ENCODE results near the gene RASAL1. TPM values are rescaled to one million over a fixed set of nuclear protein-coding genes. Genes with fewer than 3 reads are reported as not detected.

RASAL1 gene
- total and polyA plus RNA-seq, 2 experiments from 2014 or later, result 0.24 to 0.33 TPM

- H3K9me3 ChIP-seq (ENCODE audit: low read depth), result no peaks in the 10 kb centered on the region
- no peaks in the 10 kb centered on the region for H3K27me3 ChIP-seq
- H3K4me3 ChIP-seq, result no peak overlapping the region
- H3K4me1 ChIP-seq (ENCODE audit: low read depth), result no peaks in the 10 kb centered on the region
- H3K36me3 ChIP-seq, result peaks cover 37% of the 10 kb centered on the region
- DNase-seq (ENCODE audit: low read depth in 1 of 2, low spot score in 1 of 2), result no peak
- no peak for TF ChIP-seq CTCF (IDR thresholded peaks at IDR 0.05; ENCODE audit: low read depth, low read length)
- H3K27ac ChIP-seq, result no peak overlapping the region
Observed at GRCh38 chr12:113180333-113180732, 44.8 kb upstream of the RASAL1 start.

- Histone ChIP-seq H3K4me1 (ENCODE audit: low read depth) (no peaks in the 10 kb centered on the region), H3K4me3 (no peak overlapping the region), H3K9me3 (ENCODE audit: low read depth) (no peaks in the 10 kb centered on the region), H3K36me3 (peaks cover 41% of the 10 kb centered on the region), H3K27me3 (no peaks in the 10 kb centered on the region), H3K27ac (no peak overlapping the region)
- TF ChIP-seq CTCF (IDR thresholded peaks at IDR 0.05; ENCODE audit: low read depth, low read length), result no peak
- DNase-seq (ENCODE audit: low read depth in 1 of 2, low spot score in 1 of 2), result no peak
Observed at GRCh38 chr12:113179023-113179422, 43.5 kb upstream of the RASAL1 start.

DNA sequence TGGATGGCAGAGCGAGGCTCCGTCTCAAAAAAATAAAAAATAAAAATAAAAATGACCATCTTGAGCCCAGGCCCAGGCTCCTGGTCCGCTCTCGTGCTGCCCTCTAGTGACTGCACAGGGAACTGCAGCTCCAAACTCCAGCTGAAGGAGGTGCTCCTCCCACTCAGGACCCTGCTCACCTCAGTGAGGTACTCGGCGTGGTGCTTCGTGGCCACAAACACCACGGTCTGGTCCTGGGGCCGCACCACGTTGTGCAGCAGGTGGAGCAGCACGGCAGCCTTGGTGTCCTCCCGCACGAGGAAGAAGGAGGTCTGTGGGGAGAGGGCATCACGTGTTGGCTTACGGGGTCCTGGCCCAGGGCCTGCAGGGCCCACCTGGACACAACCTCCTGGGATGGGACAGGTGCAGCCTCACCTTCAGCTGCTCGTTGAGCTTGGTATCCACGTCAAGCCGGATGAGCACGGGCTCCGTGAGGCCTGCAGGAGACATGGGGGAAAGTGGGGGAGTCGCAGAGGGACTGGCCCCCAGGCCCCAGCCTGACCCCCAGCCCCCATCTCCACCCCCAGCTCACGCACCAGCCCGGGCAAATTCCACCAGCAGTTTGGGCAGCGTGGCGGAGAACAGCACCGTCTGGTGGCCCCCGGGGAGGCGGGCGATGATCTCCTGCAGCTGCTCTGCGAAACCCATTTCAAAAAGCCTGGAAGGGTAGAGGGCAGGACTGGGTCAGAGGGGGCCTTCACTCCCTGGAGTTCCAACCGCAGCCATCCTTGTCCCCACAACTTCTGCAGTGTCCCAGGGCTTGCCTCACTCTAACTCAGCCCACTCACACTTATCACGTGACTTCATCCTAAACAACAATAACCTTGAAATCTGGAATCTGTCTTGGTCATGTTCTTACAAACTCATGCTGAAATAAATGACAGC is 39.2 kb upstream of the RASAL1 start:
- Histone ChIP-seq H3K4me1 (ENCODE audit: low read depth) (no peaks in the 10 kb centered on the region), H3K4me3 (no peak overlapping the region), H3K9me3 (ENCODE audit: low read depth) (no peaks in the 10 kb centered on the region), H3K36me3 (peaks cover 66% of the 10 kb centered on the region), H3K27ac (peak overlapping the region; percentile 28), H3K27me3 (no peaks in the 10 kb centered on the region)
- peak; percentile 98 for TF ChIP-seq CTCF (IDR thresholded peaks at IDR 0.05; ENCODE audit: low read depth, low read length)
- DNase-seq (ENCODE audit: low read depth in 1 of 2, low spot score in 1 of 2), result peak; percentile 67 to 75

GRCh38 chr12:113173081-113173698 is 37.6 kb upstream of the RASAL1 start:
- no peak for TF ChIP-seq CTCF (IDR thresholded peaks at IDR 0.05; ENCODE audit: low read depth, low read length)
- H3K36me3 ChIP-seq, result peaks cover 60% of the 10 kb centered on the region
- no peak overlapping the region for H3K4me3 ChIP-seq
- no peaks in the 10 kb centered on the region for H3K9me3 ChIP-seq (ENCODE audit: low read depth)
- DNase-seq (ENCODE audit: low read depth in 1 of 2, low spot score in 1 of 2), result no peak
- H3K4me1 ChIP-seq (ENCODE audit: low read depth), result no peaks in the 10 kb centered on the region
- no peaks in the 10 kb centered on the region for H3K27me3 ChIP-seq
- no peak overlapping the region for H3K27ac ChIP-seq

DNA sequence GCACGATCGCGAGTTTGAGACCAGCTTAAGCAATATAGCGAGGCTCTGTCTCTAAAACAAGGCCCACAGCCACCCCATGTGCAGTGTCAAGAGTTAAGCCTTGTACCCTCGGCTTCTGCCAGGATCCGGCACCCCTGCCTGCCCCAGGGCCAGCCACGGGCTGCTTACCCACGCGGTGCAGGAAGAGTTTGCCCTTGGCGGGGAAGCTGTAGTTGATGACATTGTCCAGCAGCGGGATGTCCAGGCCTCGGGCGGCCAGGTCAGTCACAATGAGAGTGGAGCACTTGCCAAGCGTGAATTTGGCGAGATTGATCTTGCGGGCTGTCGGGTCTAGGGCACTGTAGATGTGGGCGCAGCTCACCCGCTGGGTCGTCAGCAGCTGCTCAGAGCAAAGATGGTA is 36.6 kb upstream of the RASAL1 start:
- TF ChIP-seq CTCF (IDR thresholded peaks at IDR 0.05; ENCODE audit: low read depth, low read length), result no peak
- Histone ChIP-seq H3K27me3 (no peaks in the 10 kb centered on the region), H3K9me3 (ENCODE audit: low read depth) (no peaks in the 10 kb centered on the region), H3K4me1 (ENCODE audit: low read depth) (no peaks in the 10 kb centered on the region), H3K27ac (no peak overlapping the region), H3K4me3 (no peak overlapping the region), H3K36me3 (peaks cover 50% of the 10 kb centered on the region)
- DNase-seq (ENCODE audit: low read depth in 1 of 2, low spot score in 1 of 2), result no peak

All from cardiac muscle cell (in vitro differentiated cells and primary cell).